GM12878 (cell line): ENCODE results near the gene MBD2. TPM values are rescaled to one million over a fixed set of nuclear protein-coding genes. Genes with fewer than 3 reads are reported as not detected.

Experiments used
- IKZF2 ChIP-seq, 2 experiments: fragments of 450-650 bp; IDR thresholded peaks; 2 replicates each; pipeline ENCODE4 v1.6.1; 2017; ENCODE audit warnings: mild to moderate bottlenecking in 2 of 2, moderate library complexity in 2 of 2
- MTA2 ChIP-seq: fragments of 450-650 bp; IDR thresholded peaks from 2 replicates; pipeline ENCODE4 v1.6.1; 2016; ENCODE audit warnings: low read depth, mild to moderate bottlenecking, moderate library complexity
- polyA plus RNA-seq, 11 experiments: library from polyadenylated mRNA; depleted of rRNA in 4 of 11; unstranded in 6 of 11; stranded (reverse) in 5 of 11; fragments of >200 nt; fragmentation: Nextera tagmentation in 4 of 11; fragmentation: Illumina TruSeq in 1 of 11; extraction: Ambion mirVana in 4 of 11; extraction: Trizol in 1 of 11; gene quantifications; 1 replicate in 1 of 11; 2 replicates in 10 of 11; pipeline versions ENCODE4 v1.2.1 to v1.2.3, GENCODE V29; 2011 to 2016; ENCODE audit warnings: inconsistent platforms in 2 of 11, missing spikeins in 2 of 11, low read depth in 1 of 11
- total RNA-seq, 4 experiments: library from RNA; depleted of rRNA in 3 of 4; stranded (reverse); fragments of >200 nt in 3 of 4; fragmentation: Illumina TruSeq in 1 of 4; extraction: Trizol in 1 of 4; gene quantifications; 2 replicates each; pipeline versions ENCODE4 v1.2.1 to v1.2.3, GENCODE V29; 2013 to 2021
- TF ChIP-seq, protein P1 (sequence below): IDR thresholded peaks from 2 replicates; pipeline ENCODE4 v1.6.1; 2011; ENCODE audit warnings: low read depth, mild to moderate bottlenecking, low read length, moderate library complexity, borderline replicate concordance; ENCODE audit errors: extremely low read depth
- TF ChIP-seq, protein P2 (sequence below): fragments of 450-650 bp; IDR thresholded peaks from 2 replicates; pipeline ENCODE4 v1.6.1; 2017; ENCODE audit warnings: mild to moderate bottlenecking, moderate library complexity
- TF ChIP-seq, protein P3 (sequence below): fragments of 450-650 bp; formaldehyde crosslinking; IDR thresholded peaks from 2 replicates; pipeline ENCODE4 v1.5.0; 2022; ENCODE audit warnings: mild to moderate bottlenecking, missing genetic modification characterization
- TF ChIP-seq, protein P4 (sequence below): IDR thresholded peaks from 2 replicates; pipeline ENCODE4 v1.6.1; 2012; ENCODE audit warnings: improper control_type of control experiment, low read depth, low read length; ENCODE audit not compliant: insufficient replicate concordance
- TF ChIP-seq, protein P5 (sequence below): IDR thresholded peaks from 2 replicates; pipeline ENCODE4 v1.6.1; 2012; ENCODE audit warnings: low read depth, low read length, improper control_type of control experiment

The MBD2 gene
- total and polyA plus RNA-seq, 10 of the 15 experiments (the other 5 are each of a cell fraction or from before 2014, with no cell fraction given), result 24.1 to 276 (median 57.9) TPM

DNA sequence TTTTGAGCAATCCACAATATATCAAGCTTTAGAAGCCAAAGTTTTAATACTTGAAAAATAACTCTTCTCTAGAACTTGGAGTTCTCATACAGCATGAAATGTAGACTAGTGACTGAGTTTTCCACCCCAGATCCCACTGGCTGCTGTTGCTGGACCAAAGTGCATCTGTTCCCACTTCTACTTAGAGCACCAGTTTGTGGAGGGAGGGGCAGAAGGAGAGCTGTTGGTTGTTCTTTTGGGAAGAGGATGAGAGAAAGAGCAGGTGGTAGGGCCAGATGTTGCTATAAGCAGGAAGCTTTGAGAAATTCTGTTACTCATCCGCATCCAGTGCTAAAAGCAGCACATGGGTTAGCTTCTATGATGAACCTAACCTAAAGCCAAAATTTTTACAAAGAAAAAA lies 59.0 kb downstream of the MBD2 start (continued):
- TF ChIP-seq, protein P1, sequence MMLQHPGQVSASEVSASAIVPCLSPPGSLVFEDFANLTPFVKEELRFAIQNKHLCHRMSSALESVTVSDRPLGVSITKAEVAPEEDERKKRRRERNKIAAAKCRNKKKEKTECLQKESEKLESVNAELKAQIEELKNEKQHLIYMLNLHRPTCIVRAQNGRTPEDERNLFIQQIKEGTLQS, result no peak
- TF ChIP-seq IKZF2 (IDR thresholded peaks at IDR 0.05) (no peak), MTA2 (no peak)
- TF ChIP-seq, protein P2, sequence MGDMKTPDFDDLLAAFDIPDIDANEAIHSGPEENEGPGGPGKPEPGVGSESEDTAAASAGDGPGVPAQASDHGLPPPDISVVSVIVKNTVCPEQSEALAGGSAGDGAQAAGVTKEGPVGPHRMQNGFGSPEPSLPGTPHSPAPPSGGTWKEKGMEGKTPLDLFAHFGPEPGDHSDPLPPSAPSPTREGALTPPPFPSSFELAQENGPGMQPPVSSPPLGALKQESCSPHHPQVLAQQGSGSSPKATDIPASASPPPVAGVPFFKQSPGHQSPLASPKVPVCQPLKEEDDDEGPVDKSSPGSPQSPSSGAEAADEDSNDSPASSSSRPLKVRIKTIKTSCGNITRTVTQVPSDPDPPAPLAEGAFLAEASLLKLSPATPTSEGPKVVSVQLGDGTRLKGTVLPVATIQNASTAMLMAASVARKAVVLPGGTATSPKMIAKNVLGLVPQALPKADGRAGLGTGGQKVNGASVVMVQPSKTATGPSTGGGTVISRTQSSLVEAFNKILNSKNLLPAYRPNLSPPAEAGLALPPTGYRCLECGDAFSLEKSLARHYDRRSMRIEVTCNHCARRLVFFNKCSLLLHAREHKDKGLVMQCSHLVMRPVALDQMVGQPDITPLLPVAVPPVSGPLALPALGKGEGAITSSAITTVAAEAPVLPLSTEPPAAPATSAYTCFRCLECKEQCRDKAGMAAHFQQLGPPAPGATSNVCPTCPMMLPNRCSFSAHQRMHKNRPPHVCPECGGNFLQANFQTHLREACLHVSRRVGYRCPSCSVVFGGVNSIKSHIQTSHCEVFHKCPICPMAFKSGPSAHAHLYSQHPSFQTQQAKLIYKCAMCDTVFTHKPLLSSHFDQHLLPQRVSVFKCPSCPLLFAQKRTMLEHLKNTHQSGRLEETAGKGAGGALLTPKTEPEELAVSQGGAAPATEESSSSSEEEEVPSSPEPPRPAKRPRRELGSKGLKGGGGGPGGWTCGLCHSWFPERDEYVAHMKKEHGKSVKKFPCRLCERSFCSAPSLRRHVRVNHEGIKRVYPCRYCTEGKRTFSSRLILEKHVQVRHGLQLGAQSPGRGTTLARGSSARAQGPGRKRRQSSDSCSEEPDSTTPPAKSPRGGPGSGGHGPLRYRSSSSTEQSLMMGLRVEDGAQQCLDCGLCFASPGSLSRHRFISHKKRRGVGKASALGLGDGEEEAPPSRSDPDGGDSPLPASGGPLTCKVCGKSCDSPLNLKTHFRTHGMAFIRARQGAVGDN, result no peak
- TF ChIP-seq, protein P3, sequence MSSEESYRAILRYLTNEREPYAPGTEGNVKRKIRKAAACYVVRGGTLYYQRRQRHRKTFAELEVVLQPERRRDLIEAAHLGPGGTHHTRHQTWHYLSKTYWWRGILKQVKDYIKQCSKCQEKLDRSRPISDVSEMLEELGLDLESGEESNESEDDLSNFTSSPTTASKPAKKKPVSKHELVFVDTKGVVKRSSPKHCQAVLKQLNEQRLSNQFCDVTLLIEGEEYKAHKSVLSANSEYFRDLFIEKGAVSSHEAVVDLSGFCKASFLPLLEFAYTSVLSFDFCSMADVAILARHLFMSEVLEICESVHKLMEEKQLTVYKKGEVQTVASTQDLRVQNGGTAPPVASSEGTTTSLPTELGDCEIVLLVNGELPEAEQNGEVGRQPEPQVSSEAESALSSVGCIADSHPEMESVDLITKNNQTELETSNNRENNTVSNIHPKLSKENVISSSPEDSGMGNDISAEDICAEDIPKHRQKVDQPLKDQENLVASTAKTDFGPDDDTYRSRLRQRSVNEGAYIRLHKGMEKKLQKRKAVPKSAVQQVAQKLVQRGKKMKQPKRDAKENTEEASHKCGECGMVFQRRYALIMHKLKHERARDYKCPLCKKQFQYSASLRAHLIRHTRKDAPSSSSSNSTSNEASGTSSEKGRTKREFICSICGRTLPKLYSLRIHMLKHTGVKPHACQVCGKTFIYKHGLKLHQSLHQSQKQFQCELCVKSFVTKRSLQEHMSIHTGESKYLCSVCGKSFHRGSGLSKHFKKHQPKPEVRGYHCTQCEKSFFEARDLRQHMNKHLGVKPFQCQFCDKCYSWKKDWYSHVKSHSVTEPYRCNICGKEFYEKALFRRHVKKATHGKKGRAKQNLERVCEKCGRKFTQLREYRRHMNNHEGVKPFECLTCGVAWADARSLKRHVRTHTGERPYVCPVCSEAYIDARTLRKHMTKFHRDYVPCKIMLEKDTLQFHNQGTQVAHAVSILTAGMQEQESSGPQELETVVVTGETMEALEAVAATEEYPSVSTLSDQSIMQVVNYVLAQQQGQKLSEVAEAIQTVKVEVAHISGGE (CRISPR knock-in tag), result no peak
- TF ChIP-seq, protein P4, sequence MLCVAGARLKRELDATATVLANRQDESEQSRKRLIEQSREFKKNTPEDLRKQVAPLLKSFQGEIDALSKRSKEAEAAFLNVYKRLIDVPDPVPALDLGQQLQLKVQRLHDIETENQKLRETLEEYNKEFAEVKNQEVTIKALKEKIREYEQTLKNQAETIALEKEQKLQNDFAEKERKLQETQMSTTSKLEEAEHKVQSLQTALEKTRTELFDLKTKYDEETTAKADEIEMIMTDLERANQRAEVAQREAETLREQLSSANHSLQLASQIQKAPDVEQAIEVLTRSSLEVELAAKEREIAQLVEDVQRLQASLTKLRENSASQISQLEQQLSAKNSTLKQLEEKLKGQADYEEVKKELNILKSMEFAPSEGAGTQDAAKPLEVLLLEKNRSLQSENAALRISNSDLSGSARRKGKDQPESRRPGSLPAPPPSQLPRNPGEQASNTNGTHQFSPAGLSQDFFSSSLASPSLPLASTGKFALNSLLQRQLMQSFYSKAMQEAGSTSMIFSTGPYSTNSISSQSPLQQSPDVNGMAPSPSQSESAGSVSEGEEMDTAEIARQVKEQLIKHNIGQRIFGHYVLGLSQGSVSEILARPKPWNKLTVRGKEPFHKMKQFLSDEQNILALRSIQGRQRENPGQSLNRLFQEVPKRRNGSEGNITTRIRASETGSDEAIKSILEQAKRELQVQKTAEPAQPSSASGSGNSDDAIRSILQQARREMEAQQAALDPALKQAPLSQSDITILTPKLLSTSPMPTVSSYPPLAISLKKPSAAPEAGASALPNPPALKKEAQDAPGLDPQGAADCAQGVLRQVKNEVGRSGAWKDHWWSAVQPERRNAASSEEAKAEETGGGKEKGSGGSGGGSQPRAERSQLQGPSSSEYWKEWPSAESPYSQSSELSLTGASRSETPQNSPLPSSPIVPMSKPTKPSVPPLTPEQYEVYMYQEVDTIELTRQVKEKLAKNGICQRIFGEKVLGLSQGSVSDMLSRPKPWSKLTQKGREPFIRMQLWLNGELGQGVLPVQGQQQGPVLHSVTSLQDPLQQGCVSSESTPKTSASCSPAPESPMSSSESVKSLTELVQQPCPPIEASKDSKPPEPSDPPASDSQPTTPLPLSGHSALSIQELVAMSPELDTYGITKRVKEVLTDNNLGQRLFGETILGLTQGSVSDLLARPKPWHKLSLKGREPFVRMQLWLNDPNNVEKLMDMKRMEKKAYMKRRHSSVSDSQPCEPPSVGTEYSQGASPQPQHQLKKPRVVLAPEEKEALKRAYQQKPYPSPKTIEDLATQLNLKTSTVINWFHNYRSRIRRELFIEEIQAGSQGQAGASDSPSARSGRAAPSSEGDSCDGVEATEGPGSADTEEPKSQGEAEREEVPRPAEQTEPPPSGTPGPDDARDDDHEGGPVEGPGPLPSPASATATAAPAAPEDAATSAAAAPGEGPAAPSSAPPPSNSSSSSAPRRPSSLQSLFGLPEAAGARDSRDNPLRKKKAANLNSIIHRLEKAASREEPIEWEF, result no peak
- TF ChIP-seq, protein P5, sequence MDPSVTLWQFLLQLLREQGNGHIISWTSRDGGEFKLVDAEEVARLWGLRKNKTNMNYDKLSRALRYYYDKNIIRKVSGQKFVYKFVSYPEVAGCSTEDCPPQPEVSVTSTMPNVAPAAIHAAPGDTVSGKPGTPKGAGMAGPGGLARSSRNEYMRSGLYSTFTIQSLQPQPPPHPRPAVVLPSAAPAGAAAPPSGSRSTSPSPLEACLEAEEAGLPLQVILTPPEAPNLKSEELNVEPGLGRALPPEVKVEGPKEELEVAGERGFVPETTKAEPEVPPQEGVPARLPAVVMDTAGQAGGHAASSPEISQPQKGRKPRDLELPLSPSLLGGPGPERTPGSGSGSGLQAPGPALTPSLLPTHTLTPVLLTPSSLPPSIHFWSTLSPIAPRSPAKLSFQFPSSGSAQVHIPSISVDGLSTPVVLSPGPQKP, result no peak
